Calu3 (cell line): ENCODE measurements around the gene ANKRD61. TPM values are rescaled to one million over a fixed set of nuclear protein-coding genes. Genes with fewer than 3 reads are reported as not detected.
"Not testable (repeated sequence)": the region's sequence is repeated elsewhere in the genome, so short reads cannot be mapped to it uniquely, and the experiment has no call there.

Experiments
- BruUV-seq: library from RNA; stranded (reverse); fragments of 400-500 nt; replicated peaks from 2 replicates; lab custom pipeline; 2021; lab: Mats Ljungman, UMichigan
- CTCF ChIA-PET: fragments of 300-600 bp; sonication (Branson Sonifier 250); formaldehyde crosslinking; loops from one replicate; lab custom pipeline; 2022; ENCODE audit warnings: antibody characterized with exemption; lab: Charles Lee
- DNase-seq: peaks from one replicate; pipeline ENCODE4 v3.0.0; 2022
- H3K27ac Mint-ChIP-seq: one replicate; pipeline ENCODE4 v1.8.0; 2022; ENCODE audit warnings: mixed read lengths; ENCODE audit not compliant: unreplicated experiment
- H3K27me3 Mint-ChIP-seq: one replicate; pipeline ENCODE4 v1.8.0; 2022; ENCODE audit warnings: mixed read lengths; ENCODE audit not compliant: unreplicated experiment
- H3K36me3 Mint-ChIP-seq: one replicate; pipeline ENCODE4 v1.8.0; 2022; ENCODE audit warnings: mild to moderate bottlenecking, moderate library complexity, mixed read lengths; ENCODE audit not compliant: insufficient read depth, unreplicated experiment
- H3K4me1 Mint-ChIP-seq: one replicate; pipeline ENCODE4 v1.8.0; 2022; ENCODE audit warnings: mild to moderate bottlenecking, low read depth, mixed read lengths; ENCODE audit not compliant: unreplicated experiment
- H3K4me3 Mint-ChIP-seq: one replicate; pipeline ENCODE4 v1.8.0; 2022; ENCODE audit warnings: mild to moderate bottlenecking, low read depth, moderate library complexity, mixed read lengths; ENCODE audit not compliant: unreplicated experiment
- H3K9me3 Mint-ChIP-seq: one replicate; pipeline ENCODE4 v1.8.0; 2022; ENCODE audit warnings: low read depth, mixed read lengths; ENCODE audit not compliant: unreplicated experiment
- intact Hi-C: fragments of 100-400 bp; cut with micrococcal nuclease; formaldehyde crosslinking; loops from one replicate; pipeline ENCODE4 v1.10.0; 2022; ENCODE audit not compliant: unreplicated experiment
- total RNA-seq: library from RNA; stranded (reverse); gene quantifications from 2 replicates; pipeline ENCODE4 v1.2.3, GENCODE V29; 2022
- TF ChIP-seq, protein P1 (sequence below): fragments of 200-600 bp; IDR thresholded peaks from one replicate; pipeline ENCODE4 v1.8.0; 2022; ENCODE audit warnings: antibody characterized with exemption; ENCODE audit not compliant: unreplicated experiment

The ANKRD61 gene
- total RNA-seq, 1 experiment from 2014 or later, result 0.47 TPM

DNA sequence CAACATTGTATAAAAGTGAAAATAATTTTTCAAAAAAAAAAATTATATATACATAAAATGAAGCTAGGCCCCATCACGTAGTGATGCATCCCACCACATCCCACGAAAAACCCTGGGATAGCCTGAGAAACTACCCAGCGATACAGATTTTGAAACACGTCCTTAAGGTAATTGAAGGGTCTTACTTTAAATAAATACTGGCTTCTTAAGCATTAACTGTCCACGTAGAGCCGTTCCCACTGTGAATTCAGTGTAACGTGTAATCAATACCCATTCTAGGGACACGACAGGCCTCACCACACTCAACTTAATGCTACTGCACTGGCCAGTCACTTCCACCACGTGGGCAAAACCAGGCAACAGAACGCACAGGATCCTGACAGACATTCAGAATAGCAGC lies 4.0 kb downstream of the ANKRD61 start:
- H3K27me3 Mint-ChIP-seq, result no peaks in the 10 kb centered on the region
- BruUV-seq, result no TSS peak
- TF ChIP-seq, protein P1, sequence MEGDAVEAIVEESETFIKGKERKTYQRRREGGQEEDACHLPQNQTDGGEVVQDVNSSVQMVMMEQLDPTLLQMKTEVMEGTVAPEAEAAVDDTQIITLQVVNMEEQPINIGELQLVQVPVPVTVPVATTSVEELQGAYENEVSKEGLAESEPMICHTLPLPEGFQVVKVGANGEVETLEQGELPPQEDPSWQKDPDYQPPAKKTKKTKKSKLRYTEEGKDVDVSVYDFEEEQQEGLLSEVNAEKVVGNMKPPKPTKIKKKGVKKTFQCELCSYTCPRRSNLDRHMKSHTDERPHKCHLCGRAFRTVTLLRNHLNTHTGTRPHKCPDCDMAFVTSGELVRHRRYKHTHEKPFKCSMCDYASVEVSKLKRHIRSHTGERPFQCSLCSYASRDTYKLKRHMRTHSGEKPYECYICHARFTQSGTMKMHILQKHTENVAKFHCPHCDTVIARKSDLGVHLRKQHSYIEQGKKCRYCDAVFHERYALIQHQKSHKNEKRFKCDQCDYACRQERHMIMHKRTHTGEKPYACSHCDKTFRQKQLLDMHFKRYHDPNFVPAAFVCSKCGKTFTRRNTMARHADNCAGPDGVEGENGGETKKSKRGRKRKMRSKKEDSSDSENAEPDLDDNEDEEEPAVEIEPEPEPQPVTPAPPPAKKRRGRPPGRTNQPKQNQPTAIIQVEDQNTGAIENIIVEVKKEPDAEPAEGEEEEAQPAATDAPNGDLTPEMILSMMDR, result no peak
- no peaks in the 10 kb centered on the region for H3K9me3 Mint-ChIP-seq
- no peak for DNase-seq
- H3K4me1 Mint-ChIP-seq, result no peaks in the 10 kb centered on the region
- H3K36me3 Mint-ChIP-seq, result peaks cover 92% of the 10 kb centered on the region
- no peak overlapping the region for H3K4me3 Mint-ChIP-seq
- intact Hi-C loops, result no loop called here
- no peak overlapping the region for H3K27ac Mint-ChIP-seq
- CTCF ChIA-PET, result no interaction called here

DNA sequence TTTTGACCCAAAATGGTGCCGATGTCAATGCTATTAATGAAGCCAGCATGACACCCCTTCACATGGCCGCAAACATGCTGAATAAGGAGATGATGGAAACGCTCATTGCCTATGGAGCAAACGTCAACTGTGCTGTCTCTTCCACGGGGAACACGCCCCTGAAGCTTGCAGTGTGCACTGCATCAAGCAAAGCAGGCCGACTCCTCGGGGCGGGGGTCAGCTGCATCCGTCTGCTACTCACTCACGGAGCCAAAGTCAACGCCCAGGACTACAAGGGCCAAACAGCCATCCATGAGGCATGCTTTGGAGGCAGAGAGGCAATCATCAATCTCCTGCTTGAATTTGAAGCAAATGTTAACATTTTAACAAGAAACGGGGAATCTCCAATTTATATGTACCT lies 4.5 kb downstream of the ANKRD61 start:
- no peak for DNase-seq
- intact Hi-C loops, result no loop called here
- Mint-ChIP-seq H3K9me3 (no peaks in the 10 kb centered on the region), H3K27me3 (no peaks in the 10 kb centered on the region), H3K4me3 (no peak overlapping the region), H3K27ac (no peak overlapping the region), H3K4me1 (no peaks in the 10 kb centered on the region), H3K36me3 (peaks cover 92% of the 10 kb centered on the region)
- TF ChIP-seq, protein P1, result no peak
- BruUV-seq, result no TSS peak
- CTCF ChIA-PET, result no interaction called here

DNA sequence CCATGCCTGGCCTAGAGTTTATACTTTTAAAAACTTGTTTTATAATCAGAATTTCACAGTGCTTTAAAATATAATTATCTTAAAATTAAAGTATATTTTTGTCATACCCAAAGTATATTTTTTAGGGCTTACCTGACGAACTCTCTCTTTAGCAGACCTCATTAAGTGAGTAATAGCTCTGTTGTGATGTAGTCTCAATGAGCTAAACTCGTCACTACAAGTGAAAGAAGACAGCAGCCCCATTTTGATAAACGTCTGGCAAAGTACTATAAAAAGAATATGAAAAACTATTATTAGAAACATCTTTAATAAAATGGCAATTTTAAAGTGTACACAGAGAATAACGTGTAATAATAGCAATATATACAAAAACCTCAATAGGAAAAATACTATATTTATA lies 18.6 kb downstream of the ANKRD61 start:
- no peak overlapping the region for H3K27ac Mint-ChIP-seq
- TF ChIP-seq, protein P1, result no peak
- H3K36me3 Mint-ChIP-seq, result peaks cover 84% of the 10 kb centered on the region
- no peak overlapping the region for H3K4me3 Mint-ChIP-seq
- intact Hi-C loops, result loop anchor here (5.0 kb wide), 1 partner anchor 37 kb away; no protein-coding TSS in a partner anchor
- CTCF ChIA-PET, result no interaction called here
- no peaks in the 10 kb centered on the region for H3K27me3 Mint-ChIP-seq
- H3K4me1 Mint-ChIP-seq, result peaks cover 4% of the 10 kb centered on the region
- no peaks in the 10 kb centered on the region for H3K9me3 Mint-ChIP-seq
- no peak for DNase-seq
- no TSS peak for BruUV-seq

DNA sequence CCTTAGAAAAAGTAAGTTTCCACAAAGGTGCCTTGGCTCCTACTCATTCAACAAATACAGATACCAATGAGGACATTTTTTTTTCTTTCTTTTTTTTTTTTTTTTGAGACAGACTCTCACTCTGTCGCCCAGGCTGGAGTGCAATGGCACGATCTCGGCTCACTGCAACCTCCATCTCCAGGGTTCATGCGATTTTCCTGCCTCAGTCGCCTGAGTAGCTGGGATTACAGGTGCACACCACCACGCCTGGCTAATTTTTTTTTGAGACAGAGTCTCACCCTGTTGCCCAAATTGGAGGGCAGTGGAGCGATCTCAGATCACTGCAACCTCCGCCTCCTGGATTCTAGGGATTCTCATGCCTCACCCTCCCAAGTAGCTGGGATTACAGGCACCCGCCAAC lies 20.0 kb downstream of the ANKRD61 start:
- H3K27ac Mint-ChIP-seq, H3K9me3 Mint-ChIP-seq, H3K4me3 Mint-ChIP-seq, CTCF ChIA-PET, H3K27me3 Mint-ChIP-seq, BruUV-seq, DNase-seq: not testable (repeated sequence)
- H3K4me1 Mint-ChIP-seq, result peaks cover 13% of the 10 kb centered on the region
- peaks cover 83% of the 10 kb centered on the region for H3K36me3 Mint-ChIP-seq
- intact Hi-C loops, result loop anchor here (5.0 kb wide), 1 partner anchor 39 kb away; no protein-coding TSS in a partner anchor

DNA sequence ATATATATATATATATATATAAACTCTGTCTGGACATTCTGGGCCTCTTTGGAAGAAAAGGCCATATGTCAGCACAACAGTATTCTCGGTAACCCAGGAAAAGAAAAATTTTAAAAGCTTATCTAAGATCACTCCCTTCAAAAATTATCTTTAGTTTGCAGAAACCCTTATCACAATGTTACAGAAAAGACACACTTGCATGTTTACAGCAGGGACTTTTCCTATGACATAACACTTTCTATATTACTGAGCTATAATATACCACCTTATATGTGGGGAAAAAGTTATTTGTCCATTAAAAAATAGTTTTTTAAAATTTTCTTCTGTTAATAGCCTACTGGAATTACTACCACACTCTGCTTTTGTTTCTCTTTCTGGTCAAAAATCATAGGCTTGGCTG lies 25.4 kb downstream of the ANKRD61 start:
- intact Hi-C loops, result no loop called here
- H3K4me1 Mint-ChIP-seq, result peaks cover 13% of the 10 kb centered on the region
- TF ChIP-seq, protein P1, result no peak
- peaks cover 72% of the 10 kb centered on the region for H3K36me3 Mint-ChIP-seq
- H3K4me3 Mint-ChIP-seq, result peak overlapping the region; percentile 87
- CTCF ChIA-PET, result interaction anchor here (0.6 to 1.8 kb wide), 5 partner anchors 15 to 179 kb away, joined by 3 to 7 read pairs (median 3); no protein-coding TSS in a partner anchor
- no TSS peak for BruUV-seq
- no peaks in the 10 kb centered on the region for H3K9me3 Mint-ChIP-seq
- no peak overlapping the region for H3K27ac Mint-ChIP-seq
- DNase-seq, result no peak
- H3K27me3 Mint-ChIP-seq, result no peaks in the 10 kb centered on the region
